Measurements from ENCODE around the gene UBXN10. TPM values are rescaled to one million over a fixed set of nuclear protein-coding genes. Genes with fewer than 3 reads are reported as not detected.

Gene UBXN10
- total RNA-seq, 4 donors from 2014 or later = 0.16 to 0.68 (median 0.52) TPM

- TF ChIP-seq CTCF (IDR thresholded peaks at IDR 0.05; ENCODE audit: low read depth) = no peak
Observed at GRCh38 chr1:20166051-20166450, 19.8 kb upstream of the UBXN10 start.

- no peak for TF ChIP-seq CTCF (IDR thresholded peaks at IDR 0.05; ENCODE audit: low read depth)
Observed at GRCh38 chr1:20167126-20167525, 18.8 kb upstream of the UBXN10 start.

GRCh38 chr1:20168564-20169491 is 17.1 kb upstream of the UBXN10 start:
- TF ChIP-seq CTCF (IDR thresholded peaks at IDR 0.05; ENCODE audit: low read depth) = no peak

GRCh38 chr1:20169932-20170331 is 16.0 kb upstream of the UBXN10 start:
- no peak for TF ChIP-seq CTCF (IDR thresholded peaks at IDR 0.05; ENCODE audit: low read depth)

- TF ChIP-seq CTCF (IDR thresholded peaks at IDR 0.05; ENCODE audit: low read depth) = no peak
Observed at GRCh38 chr1:20172033-20172590, 13.8 kb upstream of the UBXN10 start.

GRCh38 chr1:20174937-20175666 is 10.8 kb upstream of the UBXN10 start:
- TF ChIP-seq CTCF (IDR thresholded peaks at IDR 0.05; ENCODE audit: low read depth) = no peak

All from subcutaneous adipose tissue (tissue), 4 donors.